ENCODE results near the gene YTHDF1.

The YTHDF1 gene

GRCh38 chr20:63175038-63175895, 40.7 kb downstream of the YTHDF1 start (continued):
- no peak for TF ChIP-seq ZNF776 (tag by site-specific recombination; IDR thresholded peaks at IDR 0.05; ENCODE audit: borderline replicate concordance)
- no peak for TF ChIP-seq ZNF311 (tag by site-specific recombination; IDR thresholded peaks at IDR 0.05; ENCODE audit: borderline replicate concordance)
- peak; percentile 78; the same call in 1 of the 2 replicates for TF ChIP-seq GLIS2 (tag by site-specific recombination; IDR thresholded peaks at IDR 0.05)
- TF ChIP-seq PATZ1 (tag by site-specific recombination; IDR thresholded peaks at IDR 0.05), result peak; percentile 49
- peak; percentile 33 for TF ChIP-seq ZBTB26 (tag by site-specific recombination; optimal IDR thresholded peaks at IDR 0.05)
- no peak for TF ChIP-seq ZNF292 (tag by site-specific recombination; IDR thresholded peaks at IDR 0.05; ENCODE audit: borderline replicate concordance, low read depth)
- no peak for TF ChIP-seq ZNF48 (tag by site-specific recombination; IDR thresholded peaks at IDR 0.05)
- 0 out of 2 replicates have a peak, but pooled peaks have one; percentile 15 for TF ChIP-seq ZBTB8A (tag by site-specific recombination; IDR thresholded peaks at IDR 0.05)
- TF ChIP-seq BCL11A (tag by site-specific recombination; IDR thresholded peaks at IDR 0.05; ENCODE audit: low read depth), result no peak
- TF ChIP-seq ZNF184 (tag by site-specific recombination; IDR thresholded peaks at IDR 0.05), result no peak
- 0 out of 2 replicates have a peak, but pooled peaks have one; percentile 13 for TF ChIP-seq SP3 (tag by site-specific recombination; IDR thresholded peaks at IDR 0.05)
- TF ChIP-seq ZNF423 (tag by site-specific recombination; IDR thresholded peaks at IDR 0.05), result no peak

- Histone ChIP-seq H3K27ac (ENCODE audit: extremely low read depth, low read depth, low read length) (no peak overlapping the region), H3K36me3 (ENCODE audit: control insufficient read depth in 2 of 2, insufficient read depth in 1 of 2, low read length in 2 of 2) (no peaks in the 10 kb centered on the region), H3K4me3 (ENCODE audit: low read depth, low read length) (no peak overlapping the region), H3K9me3 (ENCODE audit: control insufficient read depth, insufficient read depth, low read depth, low read length) (no peaks in the 10 kb centered on the region), H3K4me1 (ENCODE audit: control insufficient read depth, insufficient read depth, low read length) (peaks cover 8% of the 10 kb centered on the region; the same call in 1 of the 2 replicates)
- ChIA-PET POLR2A (no interaction called here), CTCF (no interaction called here)
- TF ChIP-seq KLF1 (tag by site-specific recombination; IDR thresholded peaks at IDR 0.05) (peak; percentile 79), KLF17 (tag by site-specific recombination; IDR thresholded peaks at IDR 0.05) (peak; percentile 94), ZNF398 (tag by site-specific recombination; IDR thresholded peaks at IDR 0.05) (peak; percentile 87), ZFHX2 (tag by site-specific recombination; conservative IDR thresholded peaks at IDR 0.05) (peak; percentile 95), GLI2 (tag by site-specific recombination; IDR thresholded peaks at IDR 0.05; ENCODE audit: borderline replicate concordance, low read depth) (no peak), ZBTB26 (tag by site-specific recombination; optimal IDR thresholded peaks at IDR 0.05) (no peak), ZEB2 (tag by site-specific recombination; IDR thresholded peaks at IDR 0.05) (peak; percentile 38), GLIS1 (tag by site-specific recombination; IDR thresholded peaks at IDR 0.05) (peak; percentile 93), PRDM10 (tag by site-specific recombination; IDR thresholded peaks at IDR 0.05) (no peak), EGR2 (tag by site-specific recombination; IDR thresholded peaks at IDR 0.05; ENCODE audit: low read depth) (peak; percentile 85), ZNF544 (tag by site-specific recombination; IDR thresholded peaks at IDR 0.05) (no peak), MEIS1 (CRISPR knock-in tag; IDR thresholded peaks at IDR 0.05; ENCODE audit: borderline replicate concordance) (no peak)
Measured at GRCh38 chr20:63174309-63175037, 41.5 kb downstream of the YTHDF1 start.
